Endothelial cell of umbilical vein (primary cell): ENCODE results near the gene NRCAM. TPM values are rescaled to one million over a fixed set of nuclear protein-coding genes. Genes with fewer than 3 reads are reported as not detected.

ENCODE experiments used
- BruUV-seq: library from RNA; stranded (reverse); fragments of 400-500 nt; replicated peaks from 2 replicates; lab custom pipeline; 2021; lab: Mats Ljungman, UMichigan
- CTCF ChIA-PET: fragments of 300-600, 350-600 bp; sonication (Branson Sonifier 250); formaldehyde crosslinking; loops from one replicate; lab custom pipeline; 2021; ENCODE audit warnings: antibody characterized with exemption, inconsistent platforms; lab: Charles Lee
- POLR2A ChIA-PET: fragments of 300-600, 350-600 bp; sonication (Branson Sonifier 250); formaldehyde crosslinking; loops from one replicate; lab custom pipeline; 2021; ENCODE audit warnings: antibody characterized with exemption, inconsistent platforms; lab: Charles Lee
- DNase-seq: peaks from one replicate; pipeline ENCODE4 v3.0.0-alpha.2; 2011; ENCODE audit warnings: low read depth, low spot score
- FAIRE-seq: peaks from 2 replicates; lab custom pipeline; 2011; peaks lifted over from hg19 to GRCh38; lab: Jason Lieb, UNC
- H2AFZ ChIP-seq: 2 replicates; pipeline ENCODE4 v1.6.0; 2012; ENCODE audit warnings: low read depth, low read length, control low read depth, inconsistent platforms
- H3K27ac ChIP-seq: 2 replicates; pipeline ENCODE4 v1.5.1; 2011; ENCODE audit warnings: low read depth, mild to moderate bottlenecking, control low read depth, low read length, moderate library complexity; ENCODE audit not compliant: insufficient read depth
- H3K27me3 ChIP-seq, 2 experiments: 2 replicates each; pipeline versions ENCODE4 v1.6.0 to v1.6.1; 2011; ENCODE audit warnings: low read length in 2 of 2, mixed read lengths in 1 of 2; ENCODE audit not compliant: control insufficient read depth in 2 of 2, insufficient read depth in 2 of 2
- H3K36me3 ChIP-seq, 2 experiments: 2 replicates in 1 of 2; 3 replicates in 1 of 2; pipeline ENCODE4 v1.5.1; 2011; ENCODE audit warnings: low read length in 2 of 2, mild to moderate bottlenecking in 1 of 2, moderate library complexity in 1 of 2; ENCODE audit not compliant: control insufficient read depth in 2 of 2, insufficient read depth in 2 of 2; ENCODE audit errors: extremely low read depth in 1 of 2
- H3K4me1 ChIP-seq: 3 replicates; pipeline ENCODE4 v1.5.1; 2011; ENCODE audit warnings: mild to moderate bottlenecking, low read length; ENCODE audit not compliant: control insufficient read depth, insufficient read depth; ENCODE audit errors: extremely low read depth
- H3K4me2 ChIP-seq: 2 replicates; pipeline ENCODE4 v1.6.1; 2011; ENCODE audit warnings: low read length, control low read depth, mixed read lengths; ENCODE audit not compliant: insufficient read depth
- H3K4me3 ChIP-seq, 3 experiments: fragments of 200-600 bp in 1 of 3; sonication (generic), shearing (Covaris generic) in 1 of 3; replicated peaks in 1 of 3; 2 replicates each; pipeline ENCODE4 v1.5.1; 2011 to 2016; ENCODE audit warnings: control low read depth in 3 of 3, low read length in 3 of 3, mild to moderate bottlenecking in 2 of 3, inconsistent platforms in 1 of 3, low read depth in 1 of 3, moderate library complexity in 1 of 3; ENCODE audit not compliant: insufficient read depth in 1 of 3
- H3K79me2 ChIP-seq: 2 replicates; pipeline ENCODE4 v1.6.0; 2012; ENCODE audit warnings: low read length, inconsistent platforms; ENCODE audit not compliant: control insufficient read depth, insufficient read depth
- H3K9ac ChIP-seq: replicated peaks from 2 replicates; pipeline ENCODE3; 2011; ENCODE audit warnings: low read length, control low read depth; ENCODE audit not compliant: insufficient read depth; ENCODE audit errors: extremely low read depth
- H3K9me1 ChIP-seq: replicated peaks from 3 replicates; pipeline ENCODE4 v1.6.0; 2011; ENCODE audit warnings: mild to moderate bottlenecking, low read length; ENCODE audit not compliant: control insufficient read depth, insufficient read depth; ENCODE audit errors: extremely low read depth
- H3K9me3 ChIP-seq: replicated peaks from 2 replicates; pipeline ENCODE4 v1.5.1; 2012; ENCODE audit warnings: low read length, inconsistent platforms; ENCODE audit not compliant: control insufficient read depth, insufficient read depth
- H4K20me1 ChIP-seq: replicated peaks from 2 replicates; pipeline ENCODE3; 2011; ENCODE audit warnings: mild to moderate bottlenecking, low read length; ENCODE audit not compliant: control insufficient read depth, insufficient read depth; ENCODE audit errors: extremely low read depth
- CTCF ChIP-seq, 2 donors: IDR thresholded peaks; 1 replicate in 1 of 2; 2 replicates in 1 of 2; pipeline ENCODE4 v1.5.1; 2011; ENCODE audit warnings: low read length in 2 of 2, mild to moderate bottlenecking in 2 of 2, moderate library complexity in 2 of 2, control low read depth in 1 of 2, inconsistent platforms in 1 of 2, low read depth in 1 of 2; ENCODE audit not compliant: insufficient read depth in 1 of 2; ENCODE audit errors: extremely low read depth in 1 of 2
- EZH2 ChIP-seq: IDR thresholded peaks from 2 replicates; pipeline ENCODE4 v1.6.1; 2012; ENCODE audit warnings: borderline replicate concordance, low read depth, mild to moderate bottlenecking, moderate library complexity, low read length, inconsistent platforms; ENCODE audit not compliant: severe bottlenecking
- FOS ChIP-seq: IDR thresholded peaks from 2 replicates; pipeline ENCODE4 v1.6.1; 2011; ENCODE audit warnings: mild to moderate bottlenecking, low read length, moderate library complexity, borderline replicate concordance; ENCODE audit not compliant: insufficient read depth
- GATA2 ChIP-seq: IDR thresholded peaks from 2 replicates; pipeline ENCODE4 v1.7.0; 2011; ENCODE audit warnings: low read depth, mild to moderate bottlenecking, moderate library complexity, mixed read lengths, low read length; ENCODE audit not compliant: insufficient read length, insufficient read depth
- JUN ChIP-seq: IDR thresholded peaks from 2 replicates; pipeline ENCODE4 v1.6.1; 2011; ENCODE audit warnings: borderline replicate concordance, low read depth; ENCODE audit not compliant: insufficient read length, insufficient read depth
- MAX ChIP-seq: IDR thresholded peaks from 2 replicates; pipeline ENCODE4 v1.6.1; 2011; ENCODE audit not compliant: insufficient read depth, insufficient read length
- MYC ChIP-seq: IDR thresholded peaks from one replicate; pipeline ENCODE4 v1.6.1; 2011; ENCODE audit warnings: mild to moderate bottlenecking, low read depth, low read length
- POLR2A ChIP-seq: IDR thresholded peaks from 2 replicates; pipeline ENCODE4 v1.6.1; 2012; ENCODE audit warnings: low read depth, mild to moderate bottlenecking, control low read depth, low read length
- POLR2AphosphoS5 ChIP-seq: IDR thresholded peaks from 2 replicates; pipeline ENCODE4 v1.6.1; 2012; ENCODE audit warnings: low read depth, mild to moderate bottlenecking, control low read depth, low read length, moderate library complexity; ENCODE audit not compliant: insufficient read depth
- dilution Hi-C: fragments of 300-500 bp; cut with MboI; formaldehyde crosslinking; loops from one replicate; pipeline ENCODE4 v1.15.0; 2019; ENCODE audit warnings: low sequenced_read_pairs; ENCODE audit not compliant: extremely low pct_ligation_motif_present
- intact Hi-C: fragments of 100-400 bp; cut with micrococcal nuclease; formaldehyde crosslinking; loops from one replicate; pipeline ENCODE4 v1.10.0; 2022
- polyA plus RNA-seq, 4 experiments: library from polyadenylated mRNA; depleted of rRNA in 3 of 4; stranded (reverse) in 3 of 4; unstranded in 1 of 4; fragments of >200 nt; gene quantifications; 2 replicates each; pipeline versions ENCODE4 v1.2.1 to v1.2.3, GENCODE V29; 2011 to 2012; ENCODE audit warnings: missing spikeins in 1 of 4
- total RNA-seq: library from RNA; stranded (reverse); gene quantifications from 2 replicates; pipeline ENCODE4 v1.2.3, GENCODE V29; 2021

The NRCAM gene
- total and polyA plus RNA-seq, 2 donors (not counting 3 experiments of a cell fraction or from before 2014, with no cell fraction given): 26.0 to 47.6 TPM

- H3K79me2 ChIP-seq: peaks cover 37% of the 10 kb centered on the region
- no peak for TF ChIP-seq JUN
- no peak for TF ChIP-seq CTCF (IDR thresholded peaks at IDR 0.05; ENCODE audit: extremely low read depth in 1 of 2, insufficient read depth in 1 of 2, low read depth in 1 of 2, low read length in 2 of 2)
- no peak for TF ChIP-seq POLR2AphosphoS5
- no peak for TF ChIP-seq EZH2
- no peak for TF ChIP-seq GATA2
- no peak for TF ChIP-seq MYC
- no peak for TF ChIP-seq POLR2A
- no peak for TF ChIP-seq MAX
- no peak for TF ChIP-seq FOS
- H3K27me3 ChIP-seq: no peaks in the 10 kb centered on the region
- H3K4me3 ChIP-seq: no peak overlapping the region
- BruUV-seq: no TSS peak
- dilution Hi-C loops: no loop called here
- no peak overlapping the region for H2AFZ ChIP-seq
- intact Hi-C loops: no loop called here
- no peaks in the 10 kb centered on the region for H4K20me1 ChIP-seq
- H3K36me3 ChIP-seq: no peaks in the 10 kb centered on the region
- ChIA-PET POLR2A (no interaction called here), CTCF (interaction anchor here (1.0 to 1.5 kb wide), 3 partner anchors 11 to 168 kb away, joined by 3 read pairs; no protein-coding TSS in a partner anchor)
- no peak overlapping the region for H3K4me2 ChIP-seq
- no peaks in the 10 kb centered on the region for H3K9me1 ChIP-seq
- peaks cover 41% of the 10 kb centered on the region for H3K4me1 ChIP-seq
- no peak overlapping the region for H3K9ac ChIP-seq
- DNase-seq: no peak
- no peak overlapping the region for H3K27ac ChIP-seq
- no peak for FAIRE-seq
- H3K9me3 ChIP-seq: no peaks in the 10 kb centered on the region
Measured at GRCh38 chr7:108286290-108286904, 169.8 kb downstream of the NRCAM start.
